ENCODE data around the gene CHST8.

DNA sequence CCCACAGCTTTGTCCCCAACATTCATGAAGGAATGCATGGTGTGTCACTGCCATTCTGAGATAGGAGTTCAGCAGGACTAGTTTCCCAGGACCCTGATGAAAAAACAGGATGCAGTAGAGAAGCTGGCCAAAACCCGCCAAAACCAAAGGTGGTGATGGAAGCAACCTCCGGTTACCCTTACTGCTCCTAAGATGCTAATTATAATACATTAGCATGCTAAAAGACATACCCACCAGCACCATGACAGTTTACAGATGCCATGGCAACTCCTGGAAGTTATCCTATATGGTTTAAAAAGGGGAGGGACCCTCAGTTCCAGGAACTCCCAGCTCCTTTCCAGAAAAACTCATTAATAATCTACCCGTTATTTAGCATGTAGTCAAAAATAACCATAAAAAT, 115.0 kb downstream of the CHST8 start:
- TF ChIP-seq NFE2L2 (conservative IDR thresholded peaks at IDR 0.05; ENCODE audit: low read length) (no peak), HOXB5 (CRISPR knock-in tag; IDR thresholded peaks at IDR 0.05) (no peak)
